DND-41 (cell line): Measurements from ENCODE around the gene NTSR2.

Experiments used
- EZH2 ChIP-seq: IDR thresholded peaks from 3 replicates; pipeline ENCODE4 v1.6.1; 2012; ENCODE audit warnings: borderline replicate concordance, low read depth, mild to moderate bottlenecking, moderate library complexity, low read length, inconsistent platforms; ENCODE audit not compliant: severe bottlenecking
- TF ChIP-seq, protein P1 (sequence below): IDR thresholded peaks from 2 replicates; pipeline ENCODE4 v1.5.1; 2012; ENCODE audit warnings: borderline replicate concordance, low read length, moderate library complexity, mild to moderate bottlenecking; ENCODE audit not compliant: poor library complexity, severe bottlenecking; ENCODE audit errors: extremely low read depth

DNA sequence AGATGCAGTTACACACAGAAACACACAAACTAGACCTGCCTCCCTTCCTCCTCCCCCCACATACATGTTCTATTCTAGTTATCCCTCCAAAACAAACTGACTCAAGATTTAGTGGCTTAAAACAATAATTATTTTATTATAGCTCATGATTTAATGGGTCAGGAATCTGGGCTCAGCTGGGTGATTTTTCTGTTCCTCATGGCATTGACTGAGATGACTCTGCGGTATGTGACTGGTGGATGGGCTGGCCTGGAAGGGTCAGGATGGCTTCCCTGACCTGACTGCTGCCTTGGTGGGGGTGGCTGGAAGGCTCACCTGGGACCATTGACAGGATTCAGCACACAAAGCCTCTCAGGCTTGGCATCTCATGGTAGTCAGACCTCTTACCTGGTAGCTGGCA lies 33.7 kb upstream of the NTSR2 start:
- TF ChIP-seq, protein P1, sequence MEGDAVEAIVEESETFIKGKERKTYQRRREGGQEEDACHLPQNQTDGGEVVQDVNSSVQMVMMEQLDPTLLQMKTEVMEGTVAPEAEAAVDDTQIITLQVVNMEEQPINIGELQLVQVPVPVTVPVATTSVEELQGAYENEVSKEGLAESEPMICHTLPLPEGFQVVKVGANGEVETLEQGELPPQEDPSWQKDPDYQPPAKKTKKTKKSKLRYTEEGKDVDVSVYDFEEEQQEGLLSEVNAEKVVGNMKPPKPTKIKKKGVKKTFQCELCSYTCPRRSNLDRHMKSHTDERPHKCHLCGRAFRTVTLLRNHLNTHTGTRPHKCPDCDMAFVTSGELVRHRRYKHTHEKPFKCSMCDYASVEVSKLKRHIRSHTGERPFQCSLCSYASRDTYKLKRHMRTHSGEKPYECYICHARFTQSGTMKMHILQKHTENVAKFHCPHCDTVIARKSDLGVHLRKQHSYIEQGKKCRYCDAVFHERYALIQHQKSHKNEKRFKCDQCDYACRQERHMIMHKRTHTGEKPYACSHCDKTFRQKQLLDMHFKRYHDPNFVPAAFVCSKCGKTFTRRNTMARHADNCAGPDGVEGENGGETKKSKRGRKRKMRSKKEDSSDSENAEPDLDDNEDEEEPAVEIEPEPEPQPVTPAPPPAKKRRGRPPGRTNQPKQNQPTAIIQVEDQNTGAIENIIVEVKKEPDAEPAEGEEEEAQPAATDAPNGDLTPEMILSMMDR: no peak
- no peak for TF ChIP-seq EZH2
